Stomach (tissue), 9 donors: Measurements from ENCODE around the gene SLC17A9. TPM values are rescaled to one million over a fixed set of nuclear protein-coding genes. Genes with fewer than 3 reads are reported as not detected.

Experiments
- DNase-seq, 2 donors: peaks; one replicate each; pipeline versions ENCODE4 v3.0.0 to v3.0.0-alpha.2; 2013 to 2019
- H3K27ac ChIP-seq, 5 donors: fragments of 200-600 bp in 4 of 5; sonication (generic) in 4 of 5; one replicate each; pipeline ENCODE4 v1.5.1; 2013 to 2019; ENCODE audit warnings: mild to moderate bottlenecking in 1 of 5, moderate library complexity in 1 of 5
- H3K27me3 ChIP-seq, 3 donors: fragments of 200-600 bp; sonication (generic); one replicate each; pipeline ENCODE4 v1.5.1; 2017 to 2019; ENCODE audit warnings: mixed run types in 1 of 3
- H3K36me3 ChIP-seq, 4 donors: fragments of 200-600 bp; sonication (generic); 1 replicate in 3 of 4; 2 replicates in 1 of 4; pipeline ENCODE4 v1.5.1; 2016 to 2019
- H3K4me1 ChIP-seq, 4 donors: fragments of 200-600 bp; sonication (generic); one replicate each; pipeline ENCODE4 v1.5.1; 2016 to 2019
- H3K4me3 ChIP-seq, 4 donors: fragments of 200-600 bp; sonication (generic) in 3 of 4; one replicate each; pipeline ENCODE4 v1.5.1; 2016 to 2019; ENCODE audit warnings: mild to moderate bottlenecking in 1 of 4
- H3K9me3 ChIP-seq, 4 donors: fragments of 200-600 bp; sonication (generic); one replicate each; pipeline ENCODE4 v1.5.1; 2016 to 2019
- CTCF ChIP-seq, 7 experiments: fragments of 450-650 bp in 4 of 7; fragments of 200-600 bp in 3 of 7; sonication (generic) in 3 of 7; IDR thresholded peaks; one replicate each; pipeline ENCODE4 v1.5.1; 2016 to 2019; ENCODE audit warnings: antibody characterized with exemption in 7 of 7, control low read depth in 2 of 7, mild to moderate bottlenecking in 1 of 7
- EP300 ChIP-seq: sonication (generic); formaldehyde crosslinking; IDR thresholded peaks from one replicate; pipeline ENCODE4 v1.6.1; 2017; ENCODE audit warnings: antibody characterized with exemption
- POLR2A ChIP-seq, 4 donors: fragments of 450-650 bp; IDR thresholded peaks; one replicate each; pipeline ENCODE4 v1.6.1; 2016; ENCODE audit warnings: antibody characterized with exemption in 4 of 4, control low read depth in 2 of 4, mild to moderate bottlenecking in 1 of 4, moderate library complexity in 1 of 4
- POLR2AphosphoS5 ChIP-seq, 3 donors: sonication (generic); formaldehyde crosslinking; IDR thresholded peaks; one replicate each; pipeline ENCODE4 v1.6.1; 2016; ENCODE audit warnings: antibody characterized with exemption in 3 of 3
- WGBS, 5 donors: extraction: QIAGEN DNeasy Blood & Tissue Kit in 3 of 5; methylation state at CpG; one replicate each; pipeline versions ENCODE4 v1.1.5 to v1.1.7; 2013 to 2018; 5-methylcytosine and 5-hydroxymethylcytosine counted together
- intact Hi-C: fragments of 100-400 bp; cut with DNase I; formaldehyde crosslinking; loops from one replicate; pipeline ENCODE4 v1.15.1; 2023; ENCODE audit warnings: low total_unique reads
- polyA plus RNA-seq, 3 donors: library from polyadenylated mRNA; stranded (reverse); fragments of 200-250 nt; gene quantifications; one replicate each; pipeline ENCODE4 v1.2.3, GENCODE V29; 2013
- total RNA-seq, 5 donors: library from RNA; depleted of rRNA; stranded (reverse); fragments of >200 nt; gene quantifications; one replicate each; pipeline versions ENCODE4 v1.1.0 to v1.2.3, GENCODE V29; 2014 to 2016
- donor health status: healthy with polysubstance abuse.
- donor health status: Bipolar disorder and iron deficiency.
- donor health status: healthy.

SLC17A9 gene
- total and polyA plus RNA-seq, 8 donors, result 1.1 to 76.4 (median 12.6) TPM

GRCh38 chr20:63007646-63008488 is 55.4 kb downstream of the SLC17A9 start:
- H3K4me3 ChIP-seq, result no peak overlapping the region
- no peak for TF ChIP-seq EP300
- no peak for TF ChIP-seq CTCF (IDR thresholded peaks at IDR 0.05)
- TF ChIP-seq POLR2A (IDR thresholded peaks at IDR 0.05), result no peak
- TF ChIP-seq POLR2AphosphoS5 (IDR thresholded peaks at IDR 0.05), result no peak
- 8 to 14% (median 9%) methylated on average over 25 to 46 of the region's 46 CpGs for WGBS, 5 donors

DNA sequence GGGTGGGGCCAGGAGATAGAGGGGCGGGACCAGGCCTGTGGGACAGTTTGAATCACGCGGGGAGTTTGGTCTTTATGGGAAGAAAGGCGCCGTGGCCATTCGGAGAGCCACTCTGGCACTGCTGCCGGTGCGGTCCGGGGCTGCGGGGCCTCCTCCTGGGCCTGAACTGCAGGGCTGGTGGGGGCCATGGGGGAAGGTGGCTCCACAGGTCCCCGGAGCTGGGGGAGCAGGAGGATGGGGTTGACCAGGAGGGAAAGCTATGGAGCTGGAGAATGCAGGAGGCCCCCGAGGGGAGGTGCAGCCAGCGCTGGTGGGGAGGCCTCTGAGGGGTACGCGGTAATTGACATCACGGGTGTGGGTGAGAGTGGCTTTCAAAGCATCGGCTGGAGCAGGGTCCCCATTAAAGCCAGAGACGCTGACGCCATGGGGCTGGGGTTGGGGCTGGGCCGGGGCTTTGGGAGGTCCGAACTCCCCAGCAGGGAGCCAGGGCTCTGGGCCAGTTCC is 56.1 kb downstream of the SLC17A9 start:
- intact Hi-C loops, result loop anchor here (2.0 to 10.0 kb wide), 3 partner anchors 36 to 134 kb away; no protein-coding TSS in a partner anchor
- Histone ChIP-seq H3K27me3 (peaks cover 56 to 100% (median 98%) of the 10 kb centered on the region in 3 donors), H3K4me1 (peaks cover 18 to 53% (median 49%) of the 10 kb centered on the region in 4 donors), H3K36me3 (no peaks in the 10 kb centered on the region), H3K9me3 (peaks cover 0 to 14% (median 7%) of the 10 kb centered on the region in 4 donors), H3K4me3 (peak overlapping the region in 1 of 4 donors; percentile 31), H3K27ac (no peak overlapping the region)
- DNase-seq, result no peak
- WGBS, 5 donors, result 8 to 18% (median 11%) methylated on average over 15 to 21 of the region's 21 CpGs
- TF ChIP-seq POLR2A (IDR thresholded peaks at IDR 0.05) (no peak), POLR2AphosphoS5 (IDR thresholded peaks at IDR 0.05) (no peak), CTCF (IDR thresholded peaks at IDR 0.05) (no peak), EP300 (no peak)

More at GRCh38 chr20:63007646-63008488, 55.4 kb downstream of the SLC17A9 start:
- Histone ChIP-seq H3K27me3 (peaks cover 56 to 100% (median 98%) of the 10 kb centered on the region in 3 donors), H3K36me3 (no peaks in the 10 kb centered on the region), H3K27ac (no peak overlapping the region), H3K9me3 (peaks cover 0 to 7% (median 3%) of the 10 kb centered on the region in 4 donors), H3K4me1 (peaks cover 18 to 53% (median 49%) of the 10 kb centered on the region in 4 donors)
- intact Hi-C loops, result loop anchor here (2.0 to 10.0 kb wide), 3 partner anchors 35 to 133 kb away; no protein-coding TSS in a partner anchor
- peak in 1 of 2 donors; percentile 15 for DNase-seq

DNA sequence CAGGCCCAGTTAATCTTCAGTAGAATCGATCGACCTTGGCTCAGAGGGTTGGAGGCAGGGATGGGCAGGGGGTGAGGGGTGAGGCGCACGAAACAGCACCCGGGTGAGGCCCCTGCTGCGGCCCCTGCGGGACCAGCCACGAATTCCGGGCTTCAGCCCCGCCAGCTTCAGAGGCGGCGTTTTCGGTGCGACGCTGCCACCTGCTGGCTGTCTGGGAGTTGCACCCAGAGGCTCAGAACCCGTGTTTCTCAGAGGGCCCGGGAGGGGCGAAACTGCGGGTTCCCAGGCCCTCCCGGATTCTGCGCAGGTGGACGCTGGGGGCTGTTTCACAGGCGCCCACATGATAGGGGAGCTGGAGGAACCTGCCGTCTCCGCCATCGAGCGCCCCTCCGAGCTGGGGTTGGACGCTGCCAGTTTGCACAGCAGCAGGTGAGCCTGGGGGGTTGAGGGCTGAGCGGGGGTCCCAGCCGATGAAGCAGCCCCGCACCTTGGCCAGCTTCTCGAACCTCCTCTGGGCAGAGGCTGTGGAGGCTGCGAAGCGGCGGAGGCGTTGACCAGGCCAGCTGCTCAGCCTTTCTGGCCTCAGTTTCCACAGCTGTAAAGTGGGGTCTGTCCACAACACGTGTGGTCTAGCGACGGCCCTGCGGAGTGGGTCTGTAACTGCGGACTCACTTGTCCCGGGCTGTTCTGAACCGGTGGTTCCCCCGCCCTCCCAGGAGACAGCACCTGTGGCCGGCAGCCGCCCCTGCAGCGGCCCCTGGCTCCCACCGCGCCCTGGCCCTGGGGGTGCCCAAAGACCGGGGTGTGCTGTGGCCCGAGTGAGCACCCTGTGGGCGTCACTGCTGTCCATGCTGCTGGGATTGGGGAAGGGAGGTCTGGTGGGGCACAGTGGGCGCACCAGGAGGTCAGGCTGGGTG is 56.8 kb downstream of the SLC17A9 start:
- H3K27me3 ChIP-seq, result peaks cover 55 to 100% (median 98%) of the 10 kb centered on the region in 3 donors
- 0 to 11% (median 6%) methylated on average over 16 to 54 of the region's 54 CpGs for WGBS, 5 donors
- H3K4me3 ChIP-seq, result peak overlapping the region in 1 of 4 donors; percentile 31
- no peak overlapping the region for H3K27ac ChIP-seq
- peaks cover 0 to 20% (median 9%) of the 10 kb centered on the region in 4 donors for H3K9me3 ChIP-seq
- H3K4me1 ChIP-seq, result peaks cover 18 to 53% (median 49%) of the 10 kb centered on the region in 4 donors
- intact Hi-C loops, result loop anchor here (2.0 to 10.0 kb wide), 3 partner anchors 37 to 135 kb away; no protein-coding TSS in a partner anchor
- no peaks in the 10 kb centered on the region for H3K36me3 ChIP-seq
- DNase-seq, result peak; percentile 78 to 92
- no peak for TF ChIP-seq POLR2AphosphoS5 (IDR thresholded peaks at IDR 0.05)
- peak in 5 of 7 experiments; percentile 86 to 95 (median 89) for TF ChIP-seq CTCF (IDR thresholded peaks at IDR 0.05)
